ENCODE measurements around the gene TRIM45.

DNA sequence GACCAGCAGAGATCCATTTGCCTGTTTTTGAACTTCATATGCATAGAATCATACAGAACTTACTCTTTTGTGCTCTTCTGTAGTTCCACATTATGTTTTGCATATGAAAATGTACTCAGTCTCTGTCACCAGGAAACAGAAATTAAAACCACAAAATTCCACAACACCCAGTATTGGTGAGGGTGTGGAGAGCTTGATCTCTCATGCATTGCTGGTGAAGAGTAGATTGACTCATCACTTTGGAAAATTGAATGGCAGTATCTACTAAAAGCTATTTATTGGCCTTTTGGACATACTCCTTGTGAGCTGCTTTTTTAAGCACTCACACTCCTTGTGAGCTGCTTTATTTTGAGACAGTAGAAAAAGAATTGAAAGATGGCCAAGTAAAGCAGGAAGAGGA, 45.9 kb upstream of the TRIM45 start:
- TF ChIP-seq, protein P1, sequence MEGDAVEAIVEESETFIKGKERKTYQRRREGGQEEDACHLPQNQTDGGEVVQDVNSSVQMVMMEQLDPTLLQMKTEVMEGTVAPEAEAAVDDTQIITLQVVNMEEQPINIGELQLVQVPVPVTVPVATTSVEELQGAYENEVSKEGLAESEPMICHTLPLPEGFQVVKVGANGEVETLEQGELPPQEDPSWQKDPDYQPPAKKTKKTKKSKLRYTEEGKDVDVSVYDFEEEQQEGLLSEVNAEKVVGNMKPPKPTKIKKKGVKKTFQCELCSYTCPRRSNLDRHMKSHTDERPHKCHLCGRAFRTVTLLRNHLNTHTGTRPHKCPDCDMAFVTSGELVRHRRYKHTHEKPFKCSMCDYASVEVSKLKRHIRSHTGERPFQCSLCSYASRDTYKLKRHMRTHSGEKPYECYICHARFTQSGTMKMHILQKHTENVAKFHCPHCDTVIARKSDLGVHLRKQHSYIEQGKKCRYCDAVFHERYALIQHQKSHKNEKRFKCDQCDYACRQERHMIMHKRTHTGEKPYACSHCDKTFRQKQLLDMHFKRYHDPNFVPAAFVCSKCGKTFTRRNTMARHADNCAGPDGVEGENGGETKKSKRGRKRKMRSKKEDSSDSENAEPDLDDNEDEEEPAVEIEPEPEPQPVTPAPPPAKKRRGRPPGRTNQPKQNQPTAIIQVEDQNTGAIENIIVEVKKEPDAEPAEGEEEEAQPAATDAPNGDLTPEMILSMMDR (IDR thresholded peaks at IDR 0.05) = no peak
- TF ChIP-seq EP300 (IDR thresholded peaks at IDR 0.05) (no peak), POLR2A (IDR thresholded peaks at IDR 0.05) (no peak)

All from upper lobe of left lung (tissue), 4 donors.